ENCODE results near the gene SYVN1.

GRCh38 chr11:65083134-65083833 is 51.0 kb downstream of the SYVN1 start:
- TF ChIP-seq CTCF (IDR thresholded peaks at IDR 0.05; ENCODE audit: low read depth, low read length) (no peak), EZH2phosphoT487 (IDR thresholded peaks at IDR 0.05; ENCODE audit: low read depth) (no peak)

Measured in OCI-LY3 (cell line).